ENCODE data around the gene F11.

Gene F11

DNA sequence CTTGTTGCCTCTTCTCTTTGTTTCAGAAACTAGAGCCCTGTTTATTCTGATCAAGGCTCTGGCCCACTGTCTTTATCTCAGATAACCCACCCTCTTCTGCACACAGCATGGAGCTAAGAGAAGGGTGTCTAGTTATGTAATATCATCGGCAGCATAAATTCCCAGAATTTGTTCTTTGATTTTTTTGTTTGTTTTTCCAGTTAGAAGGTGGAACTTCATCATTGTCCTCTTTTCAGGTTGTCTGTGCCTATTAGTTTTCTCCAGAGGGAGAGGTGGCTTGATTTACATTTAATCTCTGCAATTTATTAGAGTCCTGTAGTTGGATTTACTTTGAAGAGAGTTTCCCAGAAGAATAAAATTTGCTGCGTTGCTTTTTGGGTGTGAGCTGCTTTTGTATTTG lies 15.2 kb upstream of the F11 start:
- no peaks in the 10 kb centered on the region for H3K9me3 ChIP-seq (ENCODE audit: insufficient read depth, low read length)
- TF ChIP-seq, protein P1, sequence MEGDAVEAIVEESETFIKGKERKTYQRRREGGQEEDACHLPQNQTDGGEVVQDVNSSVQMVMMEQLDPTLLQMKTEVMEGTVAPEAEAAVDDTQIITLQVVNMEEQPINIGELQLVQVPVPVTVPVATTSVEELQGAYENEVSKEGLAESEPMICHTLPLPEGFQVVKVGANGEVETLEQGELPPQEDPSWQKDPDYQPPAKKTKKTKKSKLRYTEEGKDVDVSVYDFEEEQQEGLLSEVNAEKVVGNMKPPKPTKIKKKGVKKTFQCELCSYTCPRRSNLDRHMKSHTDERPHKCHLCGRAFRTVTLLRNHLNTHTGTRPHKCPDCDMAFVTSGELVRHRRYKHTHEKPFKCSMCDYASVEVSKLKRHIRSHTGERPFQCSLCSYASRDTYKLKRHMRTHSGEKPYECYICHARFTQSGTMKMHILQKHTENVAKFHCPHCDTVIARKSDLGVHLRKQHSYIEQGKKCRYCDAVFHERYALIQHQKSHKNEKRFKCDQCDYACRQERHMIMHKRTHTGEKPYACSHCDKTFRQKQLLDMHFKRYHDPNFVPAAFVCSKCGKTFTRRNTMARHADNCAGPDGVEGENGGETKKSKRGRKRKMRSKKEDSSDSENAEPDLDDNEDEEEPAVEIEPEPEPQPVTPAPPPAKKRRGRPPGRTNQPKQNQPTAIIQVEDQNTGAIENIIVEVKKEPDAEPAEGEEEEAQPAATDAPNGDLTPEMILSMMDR (IDR thresholded peaks at IDR 0.05; ENCODE audit: insufficient read depth, low read length, poor library complexity, severe bottlenecking): no peak
- no peak overlapping the region for H3K9ac ChIP-seq (ENCODE audit: low read length)
- no peak overlapping the region for H2AFZ ChIP-seq (ENCODE audit: low read depth, low read length, severe bottlenecking)
- H3K27ac ChIP-seq (ENCODE audit: low read depth, low read length): no peak overlapping the region
- no peaks in the 10 kb centered on the region for H3K79me2 ChIP-seq (ENCODE audit: insufficient read depth, low read length)
- no peaks in the 10 kb centered on the region for H3K36me3 ChIP-seq (ENCODE audit: low read length)
- no peaks in the 10 kb centered on the region for H3F3A ChIP-seq (ENCODE audit: insufficient read depth)
- H3K4me2 ChIP-seq (ENCODE audit: low read depth, low read length, poor library complexity, severe bottlenecking): no peak overlapping the region
- H3K4me3 ChIP-seq (ENCODE audit: insufficient read depth, low read length, poor library complexity, severe bottlenecking): no peak overlapping the region
- no peaks in the 10 kb centered on the region for H3K27me3 ChIP-seq (ENCODE audit: low read length)
- no peaks in the 10 kb centered on the region for H3K9me2 ChIP-seq (replicated peaks; ENCODE audit: insufficient read depth, low read length)
- H4K20me1 ChIP-seq (ENCODE audit: low read depth, low read length): no peaks in the 10 kb centered on the region

DNA sequence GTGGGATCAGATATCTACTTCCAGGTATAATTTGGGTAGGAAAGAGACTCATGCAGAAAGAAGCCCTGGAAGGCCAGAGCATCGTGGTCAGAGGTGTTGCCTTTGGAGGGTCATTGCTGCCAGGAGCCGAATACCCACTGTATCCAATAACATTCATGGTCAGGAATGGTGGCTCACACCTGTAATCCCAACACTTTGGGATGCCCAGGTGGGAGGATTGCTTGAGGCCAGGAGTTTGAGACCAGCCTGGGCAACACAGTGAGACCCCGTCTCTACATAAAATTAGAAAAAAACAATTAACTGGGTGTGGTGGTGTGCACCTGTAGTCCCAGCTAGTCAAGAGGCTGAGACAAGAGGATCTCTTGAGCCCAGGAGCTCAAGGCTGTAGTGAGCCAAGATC lies 10.9 kb upstream of the F11 start:
- H4K20me1 ChIP-seq (ENCODE audit: low read depth, low read length): no peaks in the 10 kb centered on the region
- no peaks in the 10 kb centered on the region for H3F3A ChIP-seq (ENCODE audit: insufficient read depth)
- no peak overlapping the region for H3K27ac ChIP-seq (ENCODE audit: low read depth, low read length)

DNA sequence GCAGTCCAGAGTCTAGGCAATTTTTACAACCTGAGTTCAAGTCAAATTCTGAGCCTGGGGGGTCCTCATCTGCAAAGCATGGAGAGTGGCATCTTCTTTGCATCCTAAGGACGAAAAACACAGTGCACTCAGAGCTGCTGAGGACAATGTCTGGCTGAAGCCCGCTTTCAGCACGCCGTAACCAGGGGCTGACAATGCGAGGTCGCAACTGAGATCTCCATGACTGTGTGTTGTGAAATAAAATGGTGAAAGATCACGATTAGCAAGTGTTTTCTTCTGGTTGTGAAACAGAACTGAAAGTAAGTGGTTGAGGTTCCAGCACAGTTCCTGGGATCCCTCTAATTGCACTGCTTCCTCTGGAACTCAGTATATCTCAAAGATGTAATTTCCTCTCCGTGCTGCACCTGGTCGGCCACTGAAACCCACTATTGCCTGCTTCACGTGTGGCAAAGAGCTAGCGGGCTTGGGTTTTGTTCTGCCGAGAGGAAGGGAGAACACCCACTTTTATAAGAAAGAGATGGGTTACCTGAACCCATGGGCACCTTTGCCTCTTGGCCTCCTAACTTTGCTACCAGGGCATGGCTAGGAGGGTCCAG lies 7.7 kb upstream of the F11 start:
- H4K20me1 ChIP-seq (ENCODE audit: low read depth, low read length): no peaks in the 10 kb centered on the region
- no peak overlapping the region for H3K9ac ChIP-seq (ENCODE audit: low read length)
- H3F3A ChIP-seq (ENCODE audit: insufficient read depth): no peaks in the 10 kb centered on the region
- no peak overlapping the region for H2AFZ ChIP-seq (ENCODE audit: low read depth, low read length, severe bottlenecking)
- no peaks in the 10 kb centered on the region for H3K27me3 ChIP-seq (ENCODE audit: low read length)
- H3K4me3 ChIP-seq (ENCODE audit: insufficient read depth, low read length, poor library complexity, severe bottlenecking): no peak overlapping the region
- H3K9me2 ChIP-seq (replicated peaks; ENCODE audit: insufficient read depth, low read length): no peaks in the 10 kb centered on the region
- no peaks in the 10 kb centered on the region for H3K79me2 ChIP-seq (ENCODE audit: insufficient read depth, low read length)
- H3K9me3 ChIP-seq (ENCODE audit: insufficient read depth, low read length): no peaks in the 10 kb centered on the region
- no peak overlapping the region for H3K4me2 ChIP-seq (ENCODE audit: low read depth, low read length, poor library complexity, severe bottlenecking)
- TF ChIP-seq EZH2phosphoT487 (conservative IDR thresholded peaks at IDR 0.05; ENCODE audit: low read length): no peak
- TF ChIP-seq, protein P1 (IDR thresholded peaks at IDR 0.05; ENCODE audit: insufficient read depth, low read length, poor library complexity, severe bottlenecking): no peak
- H3K36me3 ChIP-seq (ENCODE audit: low read length): no peaks in the 10 kb centered on the region
- no peak overlapping the region for H3K27ac ChIP-seq (ENCODE audit: low read depth, low read length)

More for the DNA sequence above, 10.9 kb upstream of the F11 start:
- H3K79me2 ChIP-seq (ENCODE audit: insufficient read depth, low read length): no peaks in the 10 kb centered on the region
- H3K4me2 ChIP-seq (ENCODE audit: low read depth, low read length, poor library complexity, severe bottlenecking): no peak overlapping the region
- no peaks in the 10 kb centered on the region for H3K27me3 ChIP-seq (ENCODE audit: low read length)
- no peak overlapping the region for H3K4me3 ChIP-seq (ENCODE audit: insufficient read depth, low read length, poor library complexity, severe bottlenecking)
- H3K9ac ChIP-seq (ENCODE audit: low read length): no peak overlapping the region
- H3K9me2 ChIP-seq (replicated peaks; ENCODE audit: insufficient read depth, low read length): no peaks in the 10 kb centered on the region
- H3K9me3 ChIP-seq (ENCODE audit: insufficient read depth, low read length): no peaks in the 10 kb centered on the region
- H2AFZ ChIP-seq (ENCODE audit: low read depth, low read length, severe bottlenecking): no peak overlapping the region
- no peaks in the 10 kb centered on the region for H3K36me3 ChIP-seq (ENCODE audit: low read length)
- no peak for TF ChIP-seq EZH2phosphoT487 (conservative IDR thresholded peaks at IDR 0.05; ENCODE audit: low read length)
- TF ChIP-seq, protein P1 (IDR thresholded peaks at IDR 0.05; ENCODE audit: insufficient read depth, low read length, poor library complexity, severe bottlenecking): no peak
